Measurements from ENCODE around the gene DLX1. TPM values are rescaled to one million over a fixed set of nuclear protein-coding genes. Genes with fewer than 3 reads are reported as not detected.

Gene DLX1
- total and polyA plus RNA-seq, 4 donors, result not detected

- Histone ChIP-seq H3K36me3 (ENCODE audit: control insufficient read depth in 4 of 4, insufficient read depth in 3 of 4, low read depth in 1 of 4, low read length in 3 of 4) (no peaks in the 10 kb centered on the region), H3K27me3 (ENCODE audit: control insufficient read depth in 4 of 4, insufficient read depth in 4 of 4, low read length in 3 of 4) (peaks cover 15 to 37% (median 22%) of the 10 kb centered on the region in 4 donors), H3K4me3 (ENCODE audit: low read depth in 1 of 3, low read length in 3 of 3) (no peak overlapping the region), H3K9ac (ENCODE audit: low read depth in 1 of 2, low read length in 2 of 2) (no peak overlapping the region), H3K27ac (ENCODE audit: low read depth in 1 of 2, low read length in 2 of 2) (no peak overlapping the region), H3K9me3 (ENCODE audit: control insufficient read depth in 4 of 4, low read length in 3 of 4) (peaks cover 0 to 4% (median 0%) of the 10 kb centered on the region in 4 donors), H3K4me1 (ENCODE audit: control insufficient read depth in 4 of 4, insufficient read depth in 4 of 4, low read length in 3 of 4) (peaks cover 13 to 37% (median 25%) of the 10 kb centered on the region in 4 donors)
- no peak for DNase-seq (ENCODE audit: low spot score)
- TF ChIP-seq, protein P1, sequence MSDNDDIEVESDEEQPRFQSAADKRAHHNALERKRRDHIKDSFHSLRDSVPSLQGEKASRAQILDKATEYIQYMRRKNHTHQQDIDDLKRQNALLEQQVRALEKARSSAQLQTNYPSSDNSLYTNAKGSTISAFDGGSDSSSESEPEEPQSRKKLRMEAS (IDR thresholded peaks at IDR 0.05), result no peak
- TF ChIP-seq RXRA (IDR thresholded peaks at IDR 0.05) (no peak), JUND (IDR thresholded peaks at IDR 0.05) (no peak), RAD21 (IDR thresholded peaks at IDR 0.05) (no peak), GABPA (IDR thresholded peaks at IDR 0.05 in 1 of 2, conservative IDR thresholded peaks at IDR 0.05 in 1 of 2) (no peak), YY1 (IDR thresholded peaks at IDR 0.05) (no peak), FOXA2 (IDR thresholded peaks at IDR 0.05) (no peak), ATF3 (IDR thresholded peaks at IDR 0.05) (no peak), HNF4A (conservative IDR thresholded peaks at IDR 0.05) (no peak), EGR1 (IDR thresholded peaks at IDR 0.05; ENCODE audit: low read depth in 2 of 2) (no peak), NR2F2 (IDR thresholded peaks at IDR 0.05) (no peak)
- TF ChIP-seq, protein P2, sequence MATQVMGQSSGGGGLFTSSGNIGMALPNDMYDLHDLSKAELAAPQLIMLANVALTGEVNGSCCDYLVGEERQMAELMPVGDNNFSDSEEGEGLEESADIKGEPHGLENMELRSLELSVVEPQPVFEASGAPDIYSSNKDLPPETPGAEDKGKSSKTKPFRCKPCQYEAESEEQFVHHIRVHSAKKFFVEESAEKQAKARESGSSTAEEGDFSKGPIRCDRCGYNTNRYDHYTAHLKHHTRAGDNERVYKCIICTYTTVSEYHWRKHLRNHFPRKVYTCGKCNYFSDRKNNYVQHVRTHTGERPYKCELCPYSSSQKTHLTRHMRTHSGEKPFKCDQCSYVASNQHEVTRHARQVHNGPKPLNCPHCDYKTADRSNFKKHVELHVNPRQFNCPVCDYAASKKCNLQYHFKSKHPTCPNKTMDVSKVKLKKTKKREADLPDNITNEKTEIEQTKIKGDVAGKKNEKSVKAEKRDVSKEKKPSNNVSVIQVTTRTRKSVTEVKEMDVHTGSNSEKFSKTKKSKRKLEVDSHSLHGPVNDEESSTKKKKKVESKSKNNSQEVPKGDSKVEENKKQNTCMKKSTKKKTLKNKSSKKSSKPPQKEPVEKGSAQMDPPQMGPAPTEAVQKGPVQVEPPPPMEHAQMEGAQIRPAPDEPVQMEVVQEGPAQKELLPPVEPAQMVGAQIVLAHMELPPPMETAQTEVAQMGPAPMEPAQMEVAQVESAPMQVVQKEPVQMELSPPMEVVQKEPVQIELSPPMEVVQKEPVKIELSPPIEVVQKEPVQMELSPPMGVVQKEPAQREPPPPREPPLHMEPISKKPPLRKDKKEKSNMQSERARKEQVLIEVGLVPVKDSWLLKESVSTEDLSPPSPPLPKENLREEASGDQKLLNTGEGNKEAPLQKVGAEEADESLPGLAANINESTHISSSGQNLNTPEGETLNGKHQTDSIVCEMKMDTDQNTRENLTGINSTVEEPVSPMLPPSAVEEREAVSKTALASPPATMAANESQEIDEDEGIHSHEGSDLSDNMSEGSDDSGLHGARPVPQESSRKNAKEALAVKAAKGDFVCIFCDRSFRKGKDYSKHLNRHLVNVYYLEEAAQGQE (IDR thresholded peaks at IDR 0.05), result no peak
- TF ChIP-seq, protein P3, sequence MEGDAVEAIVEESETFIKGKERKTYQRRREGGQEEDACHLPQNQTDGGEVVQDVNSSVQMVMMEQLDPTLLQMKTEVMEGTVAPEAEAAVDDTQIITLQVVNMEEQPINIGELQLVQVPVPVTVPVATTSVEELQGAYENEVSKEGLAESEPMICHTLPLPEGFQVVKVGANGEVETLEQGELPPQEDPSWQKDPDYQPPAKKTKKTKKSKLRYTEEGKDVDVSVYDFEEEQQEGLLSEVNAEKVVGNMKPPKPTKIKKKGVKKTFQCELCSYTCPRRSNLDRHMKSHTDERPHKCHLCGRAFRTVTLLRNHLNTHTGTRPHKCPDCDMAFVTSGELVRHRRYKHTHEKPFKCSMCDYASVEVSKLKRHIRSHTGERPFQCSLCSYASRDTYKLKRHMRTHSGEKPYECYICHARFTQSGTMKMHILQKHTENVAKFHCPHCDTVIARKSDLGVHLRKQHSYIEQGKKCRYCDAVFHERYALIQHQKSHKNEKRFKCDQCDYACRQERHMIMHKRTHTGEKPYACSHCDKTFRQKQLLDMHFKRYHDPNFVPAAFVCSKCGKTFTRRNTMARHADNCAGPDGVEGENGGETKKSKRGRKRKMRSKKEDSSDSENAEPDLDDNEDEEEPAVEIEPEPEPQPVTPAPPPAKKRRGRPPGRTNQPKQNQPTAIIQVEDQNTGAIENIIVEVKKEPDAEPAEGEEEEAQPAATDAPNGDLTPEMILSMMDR (IDR thresholded peaks at IDR 0.05; ENCODE audit: low read depth, low read length, missing input control), result no peak
- WGBS, result 5% methylated on average over 55 of the region's 55 CpGs
Observed at GRCh38 chr2:172096626-172097547, 11.6 kb downstream of the DLX1 start.

DNA sequence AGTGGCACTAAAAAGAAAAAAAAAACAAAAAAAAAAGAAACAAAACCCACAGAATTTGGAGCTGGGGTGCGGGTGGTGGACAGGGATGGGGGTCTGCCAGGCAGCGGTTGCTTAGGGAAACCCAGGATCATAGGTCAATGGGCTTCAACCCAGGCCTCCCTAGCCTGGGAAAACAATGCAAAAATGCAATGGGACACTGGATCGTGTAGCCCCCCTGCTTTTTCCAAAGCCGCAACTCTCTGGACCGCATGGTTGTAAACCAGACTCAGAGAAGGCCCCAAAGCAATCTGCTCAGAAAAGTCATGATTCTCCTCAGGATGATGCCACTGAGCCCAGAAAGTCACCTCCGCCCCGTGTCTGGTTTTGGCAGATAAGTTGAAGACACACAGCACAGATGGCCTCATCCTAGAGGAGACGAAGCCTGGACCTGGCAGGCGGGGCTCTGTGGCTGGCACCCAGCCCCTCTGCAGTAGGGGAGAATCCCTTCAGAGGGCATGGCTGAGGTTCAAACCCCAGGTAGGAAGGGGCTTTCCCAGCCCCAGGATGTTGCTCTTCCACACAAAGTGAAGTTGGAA lies 12.3 kb downstream of the DLX1 start:
- H3K9ac ChIP-seq (ENCODE audit: low read depth in 1 of 2, low read length in 2 of 2), result no peak overlapping the region
- WGBS, result 30% methylated on average over 9 of the region's 9 CpGs
- peaks cover 14 to 44% (median 30%) of the 10 kb centered on the region in 4 donors for H3K4me1 ChIP-seq (ENCODE audit: control insufficient read depth in 4 of 4, insufficient read depth in 4 of 4, low read length in 3 of 4)
- H3K36me3 ChIP-seq (ENCODE audit: control insufficient read depth in 4 of 4, insufficient read depth in 3 of 4, low read depth in 1 of 4, low read length in 3 of 4), result no peaks in the 10 kb centered on the region
- no peak overlapping the region for H3K27ac ChIP-seq (ENCODE audit: low read depth in 1 of 2, low read length in 2 of 2)
- H3K4me3 ChIP-seq (ENCODE audit: low read depth in 1 of 3, low read length in 3 of 3), result no peak overlapping the region
- TF ChIP-seq, protein P4, sequence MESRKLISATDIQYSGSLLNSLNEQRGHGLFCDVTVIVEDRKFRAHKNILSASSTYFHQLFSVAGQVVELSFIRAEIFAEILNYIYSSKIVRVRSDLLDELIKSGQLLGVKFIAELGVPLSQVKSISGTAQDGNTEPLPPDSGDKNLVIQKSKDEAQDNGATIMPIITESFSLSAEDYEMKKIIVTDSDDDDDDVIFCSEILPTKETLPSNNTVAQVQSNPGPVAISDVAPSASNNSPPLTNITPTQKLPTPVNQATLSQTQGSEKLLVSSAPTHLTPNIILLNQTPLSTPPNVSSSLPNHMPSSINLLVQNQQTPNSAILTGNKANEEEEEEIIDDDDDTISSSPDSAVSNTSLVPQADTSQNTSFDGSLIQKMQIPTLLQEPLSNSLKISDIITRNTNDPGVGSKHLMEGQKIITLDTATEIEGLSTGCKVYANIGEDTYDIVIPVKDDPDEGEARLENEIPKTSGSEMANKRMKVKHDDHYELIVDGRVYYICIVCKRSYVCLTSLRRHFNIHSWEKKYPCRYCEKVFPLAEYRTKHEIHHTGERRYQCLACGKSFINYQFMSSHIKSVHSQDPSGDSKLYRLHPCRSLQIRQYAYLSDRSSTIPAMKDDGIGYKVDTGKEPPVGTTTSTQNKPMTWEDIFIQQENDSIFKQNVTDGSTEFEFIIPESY (IDR thresholded peaks at IDR 0.05), result no peak
- TF ChIP-seq EGR1 (IDR thresholded peaks at IDR 0.05; ENCODE audit: low read depth in 2 of 2) (no peak), RAD21 (IDR thresholded peaks at IDR 0.05) (no peak), HNF4G (IDR thresholded peaks at IDR 0.05) (no peak), SP1 (IDR thresholded peaks at IDR 0.05) (no peak), FOXA2 (IDR thresholded peaks at IDR 0.05) (no peak), HNF4A (conservative IDR thresholded peaks at IDR 0.05) (no peak), GABPA (IDR thresholded peaks at IDR 0.05 in 1 of 2, conservative IDR thresholded peaks at IDR 0.05 in 1 of 2) (no peak), RXRA (IDR thresholded peaks at IDR 0.05) (no peak), ATF3 (IDR thresholded peaks at IDR 0.05) (no peak), FOXA1 (IDR thresholded peaks at IDR 0.05) (no peak), NR2F2 (IDR thresholded peaks at IDR 0.05) (no peak), YY1 (IDR thresholded peaks at IDR 0.05) (no peak)
- TF ChIP-seq, protein P3 (IDR thresholded peaks at IDR 0.05; ENCODE audit: low read depth, low read length, missing input control), result no peak
- TF ChIP-seq, protein P1 (IDR thresholded peaks at IDR 0.05), result no peak
- peaks cover 0 to 2% (median 0%) of the 10 kb centered on the region in 4 donors for H3K9me3 ChIP-seq (ENCODE audit: control insufficient read depth in 4 of 4, low read length in 3 of 4)
- H3K27me3 ChIP-seq (ENCODE audit: control insufficient read depth in 4 of 4, insufficient read depth in 4 of 4, low read length in 3 of 4), result peaks cover 15 to 30% (median 20%) of the 10 kb centered on the region in 4 donors
- no peak for DNase-seq (ENCODE audit: low spot score)
